HG03060 (cell line): ENCODE data around the gene DUSP6.

ENCODE experiments used
- ATAC-seq: cut with Tn5 transposase; IDR thresholded peaks from one replicate; pipeline ENCODE4 v1.9.1; 2021; ENCODE audit warnings: low read depth, moderate number of reproducible peaks; ENCODE audit not compliant: unreplicated experiment

DUSP6 gene

DNA sequence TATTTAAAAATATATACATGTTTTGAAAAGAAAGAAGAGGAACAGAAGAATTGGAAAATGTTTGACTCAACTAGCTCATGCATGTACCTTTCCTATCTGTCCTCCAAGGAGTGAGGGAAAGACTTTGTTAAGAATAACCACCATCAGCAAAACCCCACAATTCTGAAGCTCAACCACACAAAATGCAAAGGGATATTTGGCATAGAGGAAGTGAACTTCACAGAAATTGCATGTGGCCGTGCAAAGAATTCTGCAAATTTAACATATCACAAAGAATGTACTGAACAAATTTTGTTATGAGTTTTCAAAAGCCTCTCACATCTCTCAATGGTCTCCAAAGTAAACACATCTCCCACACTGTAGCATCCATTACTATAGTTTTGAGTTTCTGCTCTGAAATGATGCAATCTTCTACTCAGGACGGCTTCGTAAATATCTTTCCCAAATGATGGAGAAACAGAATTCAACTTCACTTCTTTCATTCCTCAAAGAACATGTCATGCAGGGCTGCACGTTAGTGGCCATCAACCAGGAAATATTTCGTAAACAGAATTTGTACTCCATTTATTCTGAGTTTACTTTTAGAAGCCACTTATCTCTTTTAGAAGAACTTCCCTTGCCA lies 17.6 kb downstream of the DUSP6 start:
- ATAC-seq: no peak

DNA sequence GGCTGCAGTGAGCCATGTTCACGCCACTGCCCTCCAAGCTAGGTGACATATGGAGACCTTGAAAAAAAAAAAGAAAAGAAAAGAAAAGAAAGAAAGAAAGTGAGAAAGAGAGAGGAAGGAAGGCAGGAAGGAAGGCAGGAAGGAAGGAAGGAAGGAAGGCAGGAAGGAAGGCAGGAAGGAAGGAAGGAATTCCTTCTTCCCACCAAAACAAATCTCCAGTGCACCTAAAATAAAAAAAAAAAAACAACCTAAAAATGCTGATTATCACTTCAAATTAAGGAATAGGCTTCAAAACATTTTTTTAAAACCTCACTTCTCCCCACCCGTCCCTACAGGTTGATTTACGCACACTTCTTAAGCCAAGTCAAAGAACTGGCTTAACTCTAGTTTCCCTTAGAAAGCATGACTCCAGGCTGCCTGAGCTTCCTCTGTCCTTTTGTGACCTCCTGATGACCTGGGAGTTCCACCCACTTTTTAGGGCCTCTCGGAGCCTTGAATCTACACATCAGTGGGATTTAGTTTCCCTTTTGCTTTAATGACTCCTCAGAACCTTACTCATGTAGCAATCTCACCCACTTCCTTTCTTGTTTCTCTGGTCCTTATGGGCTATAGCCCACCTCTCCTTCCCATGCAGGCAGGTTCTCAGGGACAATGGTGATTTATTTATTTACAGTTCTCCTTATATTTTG lies 18.6 kb downstream of the DUSP6 start:
- ATAC-seq: no peak

DNA sequence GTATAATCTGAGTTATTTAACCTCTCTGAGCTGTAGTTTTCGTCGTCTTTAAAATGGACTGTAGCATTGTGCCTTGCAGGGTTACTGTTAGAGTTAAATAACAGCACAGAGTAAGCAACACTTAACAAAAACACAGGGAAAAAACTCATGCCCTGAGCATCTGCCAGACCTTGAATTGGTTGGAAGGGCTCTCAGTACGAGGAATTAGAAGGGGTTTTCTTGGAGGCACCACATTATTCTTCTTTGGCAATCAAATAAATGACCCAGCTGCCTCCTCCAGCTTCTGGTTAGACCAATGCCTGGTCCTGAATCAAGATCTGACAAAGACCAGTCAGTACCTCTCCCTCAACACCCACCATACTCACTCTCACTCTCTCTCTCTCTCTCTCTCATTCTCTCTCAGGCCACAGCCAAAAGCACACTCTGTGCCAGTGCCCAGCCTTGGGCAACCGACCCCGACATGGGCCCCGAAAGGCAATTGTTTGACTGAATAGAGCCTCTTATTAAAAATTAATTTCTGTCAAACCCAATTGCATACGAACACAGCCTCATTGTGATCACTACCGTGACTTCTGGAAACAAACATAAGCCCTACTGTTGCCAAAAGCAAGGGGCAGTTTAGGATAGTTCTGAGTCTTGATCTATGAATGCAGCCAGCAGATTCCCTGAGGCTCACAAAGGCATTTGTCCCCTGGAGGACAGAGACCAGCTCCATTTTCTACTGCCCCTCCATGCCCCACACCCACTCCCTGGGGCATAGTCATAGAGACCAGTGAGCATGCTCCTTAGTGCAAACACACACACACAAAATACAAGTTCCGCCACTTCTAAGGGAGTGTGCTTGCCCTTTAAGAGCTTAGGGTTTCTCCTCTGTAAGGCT lies 23.9 kb downstream of the DUSP6 start:
- no peak for ATAC-seq

DNA sequence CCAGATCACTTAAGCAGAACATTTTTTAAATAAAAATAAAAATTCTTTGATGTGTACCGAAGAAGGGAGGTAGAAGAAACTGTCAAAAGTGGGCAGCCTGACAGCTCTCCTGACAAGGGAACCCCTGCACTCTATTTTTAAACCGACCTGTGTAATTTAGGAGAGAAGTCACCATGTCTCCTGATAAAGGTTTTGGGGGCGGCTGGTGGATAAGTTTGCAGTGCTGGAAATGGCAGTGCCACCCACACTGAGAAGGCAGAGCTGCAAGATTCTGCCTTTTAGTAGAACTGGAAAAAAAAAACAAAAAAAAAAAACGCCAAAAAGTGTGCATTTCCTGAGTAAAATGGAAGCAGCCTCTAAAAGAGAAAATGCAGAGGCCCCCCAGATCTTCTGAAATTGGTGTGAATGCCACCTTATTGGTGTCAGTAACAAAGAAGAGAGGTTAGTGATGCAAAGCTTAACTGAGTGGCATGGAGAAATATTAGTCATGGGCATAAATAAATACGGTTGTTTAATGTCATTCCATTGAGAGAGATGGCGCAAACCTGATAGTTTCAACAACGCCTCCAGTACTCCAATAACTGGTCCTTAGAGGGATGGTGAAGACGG lies 24.7 kb downstream of the DUSP6 start:
- ATAC-seq: no peak

DNA sequence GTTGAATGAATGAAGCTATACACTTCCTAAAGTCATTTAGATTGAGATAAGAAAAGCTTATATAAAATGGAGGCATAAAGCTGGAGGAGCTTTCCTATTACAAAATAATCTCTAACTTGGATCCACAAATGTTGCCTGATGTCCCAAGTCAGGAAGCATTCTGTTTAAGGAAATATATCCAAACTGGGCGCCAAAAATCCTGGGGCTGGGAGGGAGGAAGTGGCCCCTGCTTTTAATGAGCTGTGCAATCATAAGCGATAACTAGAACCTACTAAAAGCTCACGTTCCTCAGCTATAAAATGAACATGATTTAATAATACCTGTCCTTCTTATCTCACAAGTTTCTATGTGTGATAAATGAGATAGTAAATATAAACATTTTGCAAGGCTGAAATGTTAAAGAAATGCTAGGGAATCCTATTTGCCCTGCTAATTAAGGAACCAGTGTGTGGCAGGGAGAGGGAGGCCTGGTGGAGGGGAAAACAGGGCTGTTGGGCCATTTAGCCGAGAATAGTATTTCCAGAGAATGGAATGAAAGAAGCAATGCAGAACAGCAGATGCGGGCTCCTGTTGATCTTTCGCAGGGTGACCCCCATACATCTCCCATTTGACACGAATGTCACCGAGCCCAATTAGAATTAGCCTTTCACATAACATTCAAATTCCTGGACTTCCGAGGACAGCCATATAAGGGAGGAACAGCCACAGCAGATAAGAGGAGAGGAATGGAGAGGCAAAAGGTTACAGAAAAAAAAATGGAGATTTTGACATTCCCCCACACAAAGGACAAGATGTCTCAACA lies 25.9 kb downstream of the DUSP6 start:
- ATAC-seq: no peak

DNA sequence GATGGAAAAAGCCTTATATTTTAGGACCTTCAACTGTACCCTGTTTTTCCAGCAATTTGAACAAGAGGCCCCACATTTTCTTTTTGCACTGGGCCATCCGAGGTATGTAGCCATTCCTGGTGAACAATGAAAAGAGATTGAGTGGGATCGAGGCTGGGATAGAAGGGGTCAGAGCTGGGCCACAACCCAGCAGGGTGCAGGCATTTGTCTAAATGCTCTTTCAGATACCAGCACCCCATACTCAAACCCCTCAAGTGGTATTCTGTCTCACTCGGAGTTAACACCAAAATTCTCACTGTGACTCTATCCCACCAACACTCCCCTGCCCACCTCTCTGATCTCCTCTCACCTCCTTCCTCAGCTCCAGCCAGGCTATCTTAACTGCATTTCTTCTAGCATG lies 26.8 kb downstream of the DUSP6 start:
- ATAC-seq: no peak

DNA sequence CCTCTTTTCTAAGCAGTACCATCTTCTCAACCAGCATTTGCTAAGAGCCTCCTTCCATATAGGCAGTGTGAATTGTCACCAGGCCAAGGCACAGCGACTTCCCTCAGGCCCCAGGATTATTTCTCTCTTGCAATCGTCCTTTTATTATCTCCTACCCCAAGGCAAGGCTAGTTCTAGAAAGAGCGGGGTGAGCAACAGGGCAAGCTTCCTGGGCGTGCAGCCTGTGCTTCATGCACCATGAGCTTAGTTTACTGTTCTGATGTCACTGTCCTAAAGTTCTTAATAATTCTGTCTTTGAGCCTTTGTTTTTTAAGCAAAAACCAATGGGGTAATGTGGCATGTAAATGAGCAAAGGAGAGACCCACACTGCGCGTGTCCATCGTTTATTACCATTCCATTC lies 27.9 kb downstream of the DUSP6 start:
- ATAC-seq: no peak

DNA sequence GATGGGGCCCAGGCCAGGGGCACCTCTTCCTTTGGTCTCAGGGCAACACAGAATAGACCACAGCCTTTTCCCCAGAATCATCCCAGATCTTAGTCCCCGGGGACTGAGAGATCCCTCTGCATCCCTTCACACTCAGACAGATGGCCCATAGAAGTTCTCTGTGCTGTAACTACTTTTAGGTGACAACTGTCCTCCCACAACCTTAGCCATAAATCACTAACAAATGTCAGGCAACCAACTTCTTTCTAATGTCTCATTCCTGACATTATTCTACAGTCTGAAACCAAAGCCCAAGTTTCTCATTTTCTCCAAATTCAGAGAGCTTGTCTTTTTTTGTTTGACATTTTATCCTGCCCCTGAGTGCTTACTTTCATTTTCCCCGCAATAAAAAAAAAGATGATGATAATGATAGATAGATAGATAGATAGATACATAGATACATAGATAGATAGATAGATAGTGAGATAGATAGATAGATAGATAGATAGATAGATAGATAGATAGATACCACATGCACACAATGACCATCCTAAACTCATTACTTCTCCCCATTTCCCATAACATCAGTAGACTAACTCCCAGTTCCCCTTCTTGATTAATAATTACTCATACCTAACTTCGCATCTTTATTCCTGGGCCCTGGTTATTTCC lies 28.6 kb downstream of the DUSP6 start:
- ATAC-seq: no peak

DNA sequence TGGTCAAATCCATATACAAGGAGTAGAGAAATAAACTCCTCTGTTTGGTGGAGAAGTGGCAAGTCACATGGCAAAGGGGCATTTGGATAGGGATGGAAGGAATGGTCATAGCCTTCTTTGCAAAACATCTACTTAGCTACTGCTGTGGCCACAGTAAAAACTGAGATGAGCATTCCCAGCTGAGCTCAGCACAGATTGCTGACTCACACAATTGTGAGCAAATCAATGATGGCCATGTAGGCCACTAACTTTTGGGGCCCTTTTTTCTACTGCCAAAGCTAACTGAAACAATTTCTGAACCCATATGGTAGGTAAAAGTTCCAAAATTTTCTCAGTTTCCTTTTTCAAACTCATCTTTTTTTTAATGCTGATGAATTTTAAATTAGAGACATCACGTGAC lies 31.6 kb downstream of the DUSP6 start:
- ATAC-seq: no peak

DNA sequence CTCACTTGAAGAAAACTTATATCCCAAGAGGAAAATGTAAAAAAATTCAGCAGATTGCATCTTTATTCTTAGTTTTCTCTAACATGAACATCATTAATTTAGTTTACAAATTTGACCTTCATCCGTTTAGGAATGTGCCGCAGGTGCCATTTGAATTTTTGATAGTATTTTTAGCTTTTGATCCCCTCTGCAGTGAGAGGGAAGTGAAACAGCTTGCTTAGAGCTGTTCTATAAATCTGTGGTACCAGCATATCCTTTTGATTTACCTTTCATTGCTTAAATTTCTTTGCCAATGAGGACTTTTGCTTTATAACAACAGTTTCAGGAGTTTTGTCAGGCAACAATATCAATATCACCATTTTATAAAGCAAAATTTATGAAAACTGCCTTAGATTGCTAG lies 32.7 kb downstream of the DUSP6 start:
- ATAC-seq: no peak

DNA sequence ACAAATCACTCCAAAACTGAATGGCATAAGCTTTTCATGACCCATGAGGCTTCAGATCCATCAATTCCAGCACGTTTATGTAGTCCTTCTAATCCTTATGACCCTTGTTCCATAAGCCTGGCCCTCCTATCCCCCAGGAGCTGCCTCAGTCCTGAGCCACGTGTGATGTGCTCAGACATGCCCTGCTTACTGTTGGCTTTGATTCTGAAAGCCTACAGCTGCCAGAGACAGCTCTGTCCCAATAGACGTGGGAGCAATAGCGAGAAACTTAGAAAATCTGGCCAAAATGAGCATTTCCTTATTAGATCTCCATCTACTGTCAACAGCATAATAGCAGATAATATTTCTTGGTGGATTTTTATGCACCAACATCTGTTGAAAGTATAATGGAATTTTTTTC lies 33.2 kb downstream of the DUSP6 start:
- no peak for ATAC-seq

DNA sequence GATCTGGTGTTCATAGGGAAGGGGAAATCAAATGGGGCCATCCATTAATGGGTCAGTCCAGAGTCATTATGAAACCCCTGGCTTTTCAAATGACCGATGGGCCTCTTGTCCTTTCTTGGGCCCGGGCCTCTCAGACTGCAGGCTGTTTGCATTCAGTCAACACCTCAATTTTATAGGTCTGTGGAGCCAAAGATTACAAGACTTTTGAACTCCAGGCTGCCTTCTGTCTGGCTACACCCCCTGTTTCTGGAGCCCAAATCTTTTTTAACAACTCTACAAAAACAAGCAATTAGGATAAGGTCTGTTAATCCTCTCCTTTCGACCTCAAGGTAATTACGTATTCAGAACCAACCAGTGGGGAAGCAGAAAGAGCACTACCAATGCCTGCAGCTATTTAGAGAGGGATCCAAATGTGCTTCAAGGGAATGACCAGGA lies 35.6 kb downstream of the DUSP6 start:
- no peak for ATAC-seq

DNA sequence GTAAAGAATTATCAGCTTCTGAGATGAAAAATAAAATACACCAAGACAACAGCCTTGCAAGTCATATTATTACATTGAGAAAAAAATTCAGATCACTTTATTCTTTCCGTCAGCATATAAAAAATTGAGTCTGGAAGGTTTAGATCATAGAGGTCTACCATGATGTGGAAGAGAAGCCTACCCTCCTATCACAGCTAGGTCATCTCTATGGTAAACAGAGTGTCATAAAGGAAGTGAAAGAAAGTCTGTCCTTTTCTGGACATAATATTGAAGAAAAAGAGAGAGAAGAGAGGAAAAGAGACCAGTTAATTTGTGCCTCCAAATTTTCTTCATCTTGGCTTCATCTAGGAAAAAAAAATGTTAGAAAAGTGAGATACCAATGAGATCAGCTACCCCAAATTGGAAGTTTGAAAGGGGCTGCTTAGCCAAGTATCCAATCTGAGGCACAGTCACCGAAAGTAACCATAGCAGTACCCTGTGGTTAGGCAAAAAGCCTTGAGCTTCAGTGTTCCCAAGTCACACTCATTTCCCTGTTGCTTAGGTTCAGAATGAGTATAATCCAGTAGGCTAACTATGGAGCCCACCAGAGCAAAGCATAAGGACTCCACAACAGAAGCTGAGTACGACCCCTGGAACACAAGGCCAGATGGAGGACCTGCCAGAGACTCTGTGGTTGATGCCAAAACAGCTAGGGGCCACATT lies 38.1 kb downstream of the DUSP6 start:
- ATAC-seq: no peak

DNA sequence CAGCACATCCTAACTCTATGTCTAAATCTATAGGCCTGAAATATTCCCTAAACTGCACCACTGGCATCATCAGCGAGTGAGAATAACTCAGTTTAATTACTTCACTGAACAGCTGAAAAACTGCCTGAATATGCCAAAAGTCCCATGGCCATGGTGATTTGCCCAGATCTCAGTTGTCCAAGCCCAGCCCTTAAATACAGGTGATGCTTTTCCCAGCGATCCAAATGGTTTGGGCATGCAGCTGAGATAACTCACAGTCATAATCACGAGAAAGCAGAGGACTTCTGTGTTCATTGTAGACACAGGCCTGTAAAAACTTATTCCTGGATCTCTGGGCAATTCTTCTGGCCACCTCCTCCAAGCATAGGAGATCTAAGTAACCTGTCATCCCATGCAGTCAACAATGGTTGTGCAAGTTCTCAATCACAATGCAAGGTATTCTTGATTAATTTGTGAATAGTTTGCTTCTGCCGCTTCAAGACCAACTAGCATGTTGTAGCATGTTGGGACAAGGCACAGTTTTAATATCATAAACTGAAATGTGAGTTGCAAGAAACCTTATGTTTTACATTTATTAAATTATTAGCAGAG lies 40.5 kb downstream of the DUSP6 start:
- ATAC-seq: no peak

DNA sequence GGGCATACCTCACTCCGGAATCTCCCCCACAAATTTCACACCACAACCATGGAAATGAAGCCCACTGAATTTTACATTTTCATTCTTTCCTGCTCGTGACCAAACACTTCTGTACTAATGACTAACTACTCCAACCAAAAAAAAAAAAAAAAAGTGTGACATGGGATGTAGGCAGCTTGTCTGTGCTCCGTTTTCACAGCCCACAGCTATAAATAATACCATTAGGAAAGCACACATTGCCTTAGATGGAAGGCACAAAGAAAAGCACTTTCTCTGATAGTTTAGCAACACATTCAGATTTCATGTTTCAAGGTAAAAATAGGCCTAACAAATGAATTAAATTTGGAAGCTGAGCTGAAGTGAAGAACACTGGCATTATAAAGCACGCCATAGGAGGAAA lies 42.5 kb downstream of the DUSP6 start:
- no peak for ATAC-seq

DNA sequence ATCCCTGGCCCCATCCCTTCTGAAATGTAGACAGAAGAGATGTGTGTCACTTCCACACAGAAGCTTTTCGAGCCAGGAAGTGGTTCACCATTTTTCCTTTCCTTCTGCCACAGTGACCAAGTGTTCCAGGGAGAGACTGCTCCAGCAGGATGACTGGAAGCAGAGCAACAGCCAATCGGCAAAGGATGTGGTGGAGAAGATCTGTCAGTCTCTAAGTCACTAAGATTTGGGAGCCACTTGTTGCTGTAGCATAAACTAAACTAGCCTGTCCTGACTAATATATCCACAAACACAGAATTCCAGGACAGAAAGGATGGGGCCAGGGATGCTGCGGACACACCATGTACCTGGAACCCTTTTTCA lies 42.9 kb downstream of the DUSP6 start:
- ATAC-seq: no peak

DNA sequence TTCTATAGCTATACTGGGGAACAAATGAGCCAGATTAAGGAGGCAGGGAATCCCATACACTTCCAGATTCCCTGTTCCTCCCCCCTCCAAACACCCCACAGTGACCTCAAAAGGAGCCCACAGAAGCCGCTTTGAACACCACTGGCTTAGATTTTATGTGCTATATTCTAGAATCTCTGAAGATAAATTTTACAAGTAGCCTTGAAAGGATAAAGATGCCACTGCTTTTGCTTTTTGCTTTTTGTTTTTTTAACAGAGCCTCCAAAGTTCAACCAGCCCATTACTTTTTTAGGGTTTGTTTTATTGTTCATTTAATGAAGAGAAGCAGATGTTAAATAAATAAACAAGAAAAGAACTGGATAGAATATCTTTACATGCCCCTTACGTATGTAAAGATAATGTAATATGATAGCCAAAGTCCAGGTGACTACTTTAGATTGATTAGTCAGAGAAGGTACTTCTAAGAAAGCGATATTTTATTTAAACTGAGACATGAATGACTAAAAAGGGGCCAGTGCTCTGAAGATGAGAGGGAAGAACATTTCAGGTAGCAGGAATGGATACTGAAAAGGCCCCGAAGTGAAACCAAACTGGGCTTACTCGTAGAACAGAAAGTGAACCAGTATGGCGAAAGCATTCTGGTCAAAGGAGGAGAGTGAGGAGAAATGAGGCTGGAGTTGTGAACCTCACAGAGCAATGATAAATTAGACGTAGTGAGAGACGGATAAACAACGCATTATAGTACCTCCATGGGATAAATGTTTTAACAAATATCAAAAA lies 44.6 kb downstream of the DUSP6 start:
- ATAC-seq: no peak

DNA sequence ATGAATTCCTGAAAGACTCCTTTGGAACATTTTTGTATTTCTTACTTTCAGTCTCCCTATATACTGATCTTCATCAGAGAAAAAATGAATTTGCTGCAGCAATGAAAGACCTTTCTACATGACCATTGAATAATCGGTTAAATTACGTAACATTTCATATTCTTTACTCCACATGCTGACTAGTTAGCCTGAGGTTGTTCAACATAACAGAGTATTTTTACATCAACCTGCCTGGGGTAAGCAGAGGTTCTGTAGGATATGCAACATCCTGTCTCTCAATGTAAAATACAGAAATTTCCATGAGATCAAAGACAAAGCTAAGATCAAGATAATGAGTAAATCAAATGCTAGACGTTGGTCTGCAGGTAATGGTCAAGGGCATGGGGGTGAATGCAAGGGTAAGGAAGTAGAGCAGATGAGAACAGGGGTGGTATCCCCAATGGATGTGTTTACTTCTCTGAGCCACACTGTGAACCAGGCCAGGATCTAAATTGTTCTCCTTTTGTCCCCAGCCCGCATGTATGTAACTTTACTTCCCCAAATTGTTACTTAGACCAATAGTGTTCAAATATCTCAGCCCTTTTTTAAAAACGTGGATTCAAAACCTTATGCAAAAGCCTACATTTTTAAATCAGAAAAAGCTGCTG lies 45.4 kb downstream of the DUSP6 start:
- no peak for ATAC-seq
